Liver (tissue), 9 donors: Measurements from ENCODE around the gene OPRL1. TPM values are rescaled to one million over a fixed set of nuclear protein-coding genes. Genes with fewer than 3 reads are reported as not detected.
"Not testable (repeated sequence)": the region's sequence is repeated elsewhere in the genome, so short reads cannot be mapped to it uniquely, and the experiment has no call there.

Experiments
- DNase-seq: peaks from one replicate; pipeline ENCODE4 v3.0.0-alpha.2; 2017; ENCODE audit warnings: low spot score
- H3K27ac ChIP-seq, 2 donors: one replicate each; pipeline ENCODE4 v1.7.0; 2013; ENCODE audit warnings: inconsistent platforms in 2 of 2, low read length in 2 of 2, control low read depth in 1 of 2, low read depth in 1 of 2, mild to moderate bottlenecking in 1 of 2
- H3K27me3 ChIP-seq, 4 donors: one replicate each; pipeline versions ENCODE4 v1.6.1 to v1.7.0; 2013; ENCODE audit warnings: low read length in 3 of 4, inconsistent platforms in 1 of 4, mild to moderate bottlenecking in 1 of 4, moderate library complexity in 1 of 4; ENCODE audit not compliant: control insufficient read depth in 4 of 4, insufficient read depth in 4 of 4
- H3K36me3 ChIP-seq, 4 donors: one replicate each; pipeline versions ENCODE4 v1.6.1 to v1.7.0; 2013; ENCODE audit warnings: low read length in 3 of 4, mild to moderate bottlenecking in 3 of 4, low read depth in 1 of 4, moderate library complexity in 1 of 4; ENCODE audit not compliant: control insufficient read depth in 4 of 4, insufficient read depth in 3 of 4
- H3K4me1 ChIP-seq, 4 donors: one replicate each; pipeline versions ENCODE4 v1.6.1 to v1.7.0; 2013; ENCODE audit warnings: low read length in 3 of 4, mild to moderate bottlenecking in 3 of 4, moderate library complexity in 1 of 4; ENCODE audit not compliant: control insufficient read depth in 4 of 4, insufficient read depth in 4 of 4
- H3K4me3 ChIP-seq, 3 donors: one replicate each; pipeline versions ENCODE4 v1.6.1 to v1.7.0; 2013; ENCODE audit warnings: low read length in 3 of 3, control low read depth in 1 of 3, low read depth in 1 of 3, mild to moderate bottlenecking in 1 of 3
- H3K9ac ChIP-seq, 2 donors: one replicate each; pipeline ENCODE4 v1.7.0; 2013; ENCODE audit warnings: low read length in 2 of 2, mild to moderate bottlenecking in 2 of 2, moderate library complexity in 2 of 2, control low read depth in 1 of 2, low read depth in 1 of 2
- H3K9me3 ChIP-seq, 4 donors: one replicate each; pipeline versions ENCODE4 v1.6.1 to v1.7.0; 2013; ENCODE audit warnings: low read length in 3 of 4; ENCODE audit not compliant: control insufficient read depth in 4 of 4
- ATF3 ChIP-seq: IDR thresholded peaks from 2 replicates; pipeline ENCODE4 v1.6.1; 2016; ENCODE audit warnings: antibody characterized with exemption
- FOXA2 ChIP-seq: IDR thresholded peaks from 2 replicates; pipeline ENCODE4 v1.6.1; 2016; ENCODE audit warnings: antibody characterized with exemption
- GABPA ChIP-seq, 2 donors: IDR thresholded peaks in 1 of 2; conservative IDR thresholded peaks in 1 of 2; 2 replicates each; pipeline ENCODE4 v1.6.1; 2016; ENCODE audit warnings: antibody characterized with exemption in 2 of 2, mild to moderate bottlenecking in 1 of 2, moderate library complexity in 1 of 2
- HNF4G ChIP-seq: IDR thresholded peaks from 2 replicates; pipeline ENCODE4 v1.6.1; 2016; ENCODE audit warnings: antibody characterized with exemption
- JUND ChIP-seq, 2 donors: IDR thresholded peaks; 2 replicates each; pipeline ENCODE4 v1.6.1; 2016; ENCODE audit warnings: antibody characterized with exemption in 2 of 2
- NR2F2 ChIP-seq: IDR thresholded peaks from 2 replicates; pipeline ENCODE4 v1.6.1; 2016; ENCODE audit warnings: antibody characterized with exemption
- RAD21 ChIP-seq, 2 donors: IDR thresholded peaks; 2 replicates each; pipeline ENCODE4 v1.6.1; 2016; ENCODE audit warnings: antibody characterized with exemption in 2 of 2, mild to moderate bottlenecking in 2 of 2
- RXRA ChIP-seq, 2 donors: IDR thresholded peaks; 2 replicates each; pipeline ENCODE4 v1.6.1; 2017 to 2018; ENCODE audit warnings: antibody characterized with exemption in 2 of 2, mild to moderate bottlenecking in 1 of 2
- TAF1 ChIP-seq: conservative IDR thresholded peaks from 2 replicates; pipeline ENCODE4 v1.6.1; 2016; ENCODE audit warnings: antibody characterized with exemption, mild to moderate bottlenecking
- YY1 ChIP-seq: IDR thresholded peaks from 2 replicates; pipeline ENCODE4 v1.6.1; 2016; ENCODE audit warnings: antibody characterized with exemption, mild to moderate bottlenecking
- WGBS: extraction: QIAGEN DNeasy Blood & Tissue Kit; methylation state at CpG from one replicate; pipeline ENCODE4 v1.1.7; 2013; 5-methylcytosine and 5-hydroxymethylcytosine counted together
- polyA plus RNA-seq, 2 donors: library from polyadenylated mRNA; stranded (reverse) in 1 of 2; unstranded in 1 of 2; fragments of 200-250 nt in 1 of 2; fragments of >200 nt in 1 of 2; fragmentation: Nextera tagmentation in 1 of 2; extraction: Ambion mirVana in 1 of 2; gene quantifications; one replicate each; pipeline versions ENCODE4 v1.2.1 to v1.2.3, GENCODE V29; 2013 to 2015
- total RNA-seq, 2 donors: library from RNA; depleted of rRNA; stranded (reverse); fragments of >200 nt; gene quantifications; one replicate each; pipeline ENCODE4 v1.2.3, GENCODE V29; 2014
- TF ChIP-seq, protein P1 (sequence below): IDR thresholded peaks from 2 replicates; pipeline ENCODE4 v1.6.1; 2016; ENCODE audit warnings: antibody characterized with exemption
- TF ChIP-seq, protein P2 (sequence below): IDR thresholded peaks from 2 replicates; pipeline ENCODE4 v1.6.1; 2016; ENCODE audit warnings: antibody characterized with exemption
- TF ChIP-seq, protein P3 (sequence below): IDR thresholded peaks from 2 replicates; pipeline ENCODE4 v1.6.1; 2016; ENCODE audit warnings: antibody characterized with exemption, mild to moderate bottlenecking
- donor health status: healthy.
- donor health status: healthy.
- donor health status: healthy.
- donor health status: healthy.
- donor health status: healthy.

OPRL1 gene
- total and polyA plus RNA-seq, 4 donors, result 0.04 to 0.79 (median 0.35) TPM

DNA sequence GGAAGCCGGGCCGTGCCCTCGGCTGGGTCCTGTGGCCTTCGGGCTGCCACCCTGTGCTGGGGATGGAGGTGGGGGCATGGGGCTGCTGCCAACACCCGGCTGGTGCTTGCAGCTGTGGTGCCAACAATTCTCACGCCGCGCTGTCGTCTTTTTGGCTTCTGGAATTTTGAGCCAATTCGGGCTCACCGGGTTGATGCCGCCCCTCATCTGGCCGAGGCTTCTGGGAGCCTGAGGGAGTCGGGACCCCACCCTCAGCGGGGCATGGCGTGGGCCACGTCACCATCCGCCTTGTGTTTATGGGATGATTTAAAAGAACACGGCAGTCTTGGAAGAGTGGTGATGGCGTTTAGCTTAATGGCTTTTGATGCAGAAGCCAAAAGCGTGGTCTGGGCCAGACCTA lies 36.1 kb downstream of the OPRL1 start:
- Histone ChIP-seq H3K4me1 (peaks cover 0 to 4% (median under 1%) of the 10 kb centered on the region in 4 donors), H3K27ac (no peak overlapping the region), H3K27me3 (no peaks in the 10 kb centered on the region), H3K4me3 (no peak overlapping the region), H3K9me3 (no peaks in the 10 kb centered on the region), H3K9ac (no peak overlapping the region), H3K36me3 (no peaks in the 10 kb centered on the region)
- 89% methylated on average over 21 of the region's 21 CpGs for WGBS
- TF ChIP-seq RXRA (IDR thresholded peaks at IDR 0.05), result no peak
- no peak for TF ChIP-seq GABPA (IDR thresholded peaks at IDR 0.05 in 1 of 2, conservative IDR thresholded peaks at IDR 0.05 in 1 of 2)
- no peak for TF ChIP-seq JUND (IDR thresholded peaks at IDR 0.05)
- TF ChIP-seq RAD21 (IDR thresholded peaks at IDR 0.05), result no peak
- TF ChIP-seq NR2F2, result no peak
- TF ChIP-seq TAF1, result no peak
- TF ChIP-seq, protein P1, sequence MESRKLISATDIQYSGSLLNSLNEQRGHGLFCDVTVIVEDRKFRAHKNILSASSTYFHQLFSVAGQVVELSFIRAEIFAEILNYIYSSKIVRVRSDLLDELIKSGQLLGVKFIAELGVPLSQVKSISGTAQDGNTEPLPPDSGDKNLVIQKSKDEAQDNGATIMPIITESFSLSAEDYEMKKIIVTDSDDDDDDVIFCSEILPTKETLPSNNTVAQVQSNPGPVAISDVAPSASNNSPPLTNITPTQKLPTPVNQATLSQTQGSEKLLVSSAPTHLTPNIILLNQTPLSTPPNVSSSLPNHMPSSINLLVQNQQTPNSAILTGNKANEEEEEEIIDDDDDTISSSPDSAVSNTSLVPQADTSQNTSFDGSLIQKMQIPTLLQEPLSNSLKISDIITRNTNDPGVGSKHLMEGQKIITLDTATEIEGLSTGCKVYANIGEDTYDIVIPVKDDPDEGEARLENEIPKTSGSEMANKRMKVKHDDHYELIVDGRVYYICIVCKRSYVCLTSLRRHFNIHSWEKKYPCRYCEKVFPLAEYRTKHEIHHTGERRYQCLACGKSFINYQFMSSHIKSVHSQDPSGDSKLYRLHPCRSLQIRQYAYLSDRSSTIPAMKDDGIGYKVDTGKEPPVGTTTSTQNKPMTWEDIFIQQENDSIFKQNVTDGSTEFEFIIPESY, result no peak
- TF ChIP-seq, protein P2, sequence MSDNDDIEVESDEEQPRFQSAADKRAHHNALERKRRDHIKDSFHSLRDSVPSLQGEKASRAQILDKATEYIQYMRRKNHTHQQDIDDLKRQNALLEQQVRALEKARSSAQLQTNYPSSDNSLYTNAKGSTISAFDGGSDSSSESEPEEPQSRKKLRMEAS, result no peak
- DNase-seq, result no peak

DNA sequence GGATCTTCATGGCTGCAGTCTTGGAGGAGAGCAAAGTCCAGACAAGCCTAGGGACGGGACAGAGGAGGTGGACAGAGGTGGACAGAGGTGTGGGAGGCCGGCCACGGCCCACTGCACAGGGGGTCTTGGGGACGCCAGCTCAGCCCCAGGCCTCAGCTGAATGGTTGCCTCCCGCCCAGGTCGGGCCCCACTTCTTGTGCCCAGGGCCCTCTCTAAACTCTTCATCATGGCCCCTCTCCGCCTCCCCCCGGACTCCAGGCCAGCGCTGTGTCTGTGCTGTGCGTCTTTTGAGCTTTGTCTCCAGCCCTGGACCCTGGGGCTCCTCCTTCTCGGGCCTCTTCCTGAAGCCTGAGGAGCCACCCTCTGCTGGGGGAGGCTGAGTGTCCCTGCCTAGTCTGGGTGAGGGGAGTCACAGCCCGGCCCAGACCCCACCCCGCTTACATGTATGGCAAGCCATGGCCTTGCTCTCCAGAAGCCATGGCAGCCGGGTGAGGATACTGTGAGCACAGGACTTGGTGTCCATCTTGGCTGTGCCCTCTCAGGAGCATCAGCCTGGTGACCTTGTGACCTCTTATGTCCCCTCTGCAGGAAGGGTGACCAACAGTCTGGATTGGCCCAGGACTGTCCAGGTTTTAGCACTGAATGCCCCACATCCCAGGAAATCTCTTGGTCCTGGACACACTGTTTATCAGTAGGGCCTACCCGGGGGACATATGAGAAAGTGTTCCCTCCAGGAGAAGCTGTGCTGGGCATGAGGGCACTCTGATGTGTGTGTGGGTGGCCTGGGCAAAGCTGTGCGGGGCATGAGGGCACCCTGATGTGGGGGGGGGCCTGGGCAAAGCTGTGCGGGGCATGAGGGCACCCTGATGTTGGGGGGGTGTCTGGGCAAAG lies 36.9 kb downstream of the OPRL1 start:
- DNase-seq, result no peak
- 92% methylated on average over 17 of the region's 17 CpGs for WGBS
- no peak overlapping the region for H3K27ac ChIP-seq

DNA sequence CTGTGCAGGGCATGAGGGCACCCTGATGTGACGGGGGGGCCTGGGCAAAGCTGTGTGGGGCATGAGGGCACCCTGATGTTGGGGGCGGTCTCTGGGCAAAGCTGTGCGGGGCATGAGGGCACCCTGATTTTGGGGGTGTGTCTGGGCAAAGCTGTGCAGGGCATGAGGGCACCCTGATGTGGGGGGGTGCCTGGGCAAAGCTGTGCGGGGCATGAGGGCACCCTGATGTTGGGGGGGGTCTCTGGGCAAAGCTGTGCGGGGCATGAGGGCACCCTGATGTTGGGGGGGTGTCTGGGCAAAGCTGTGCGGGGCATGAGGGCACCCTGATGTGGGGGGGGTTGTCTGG lies 37.5 kb downstream of the OPRL1 start:
- 62% methylated on average over 6 of the region's 6 CpGs for WGBS
- not testable (repeated sequence) for H3K36me3 ChIP-seq

More for the DNA sequence above, 36.9 kb downstream of the OPRL1 start:
- Histone ChIP-seq H3K9ac (no peak overlapping the region), H3K36me3 (no peaks in the 10 kb centered on the region), H3K4me1 (peaks cover 0 to 4% (median under 1%) of the 10 kb centered on the region in 4 donors), H3K9me3 (no peaks in the 10 kb centered on the region), H3K4me3 (no peak overlapping the region), H3K27me3 (peaks cover 0 to 3% (median 0%) of the 10 kb centered on the region in 4 donors)
- TF ChIP-seq NR2F2 (no peak), HNF4G (no peak), FOXA2 (no peak), YY1 (no peak), ATF3 (no peak)
- TF ChIP-seq, protein P3, sequence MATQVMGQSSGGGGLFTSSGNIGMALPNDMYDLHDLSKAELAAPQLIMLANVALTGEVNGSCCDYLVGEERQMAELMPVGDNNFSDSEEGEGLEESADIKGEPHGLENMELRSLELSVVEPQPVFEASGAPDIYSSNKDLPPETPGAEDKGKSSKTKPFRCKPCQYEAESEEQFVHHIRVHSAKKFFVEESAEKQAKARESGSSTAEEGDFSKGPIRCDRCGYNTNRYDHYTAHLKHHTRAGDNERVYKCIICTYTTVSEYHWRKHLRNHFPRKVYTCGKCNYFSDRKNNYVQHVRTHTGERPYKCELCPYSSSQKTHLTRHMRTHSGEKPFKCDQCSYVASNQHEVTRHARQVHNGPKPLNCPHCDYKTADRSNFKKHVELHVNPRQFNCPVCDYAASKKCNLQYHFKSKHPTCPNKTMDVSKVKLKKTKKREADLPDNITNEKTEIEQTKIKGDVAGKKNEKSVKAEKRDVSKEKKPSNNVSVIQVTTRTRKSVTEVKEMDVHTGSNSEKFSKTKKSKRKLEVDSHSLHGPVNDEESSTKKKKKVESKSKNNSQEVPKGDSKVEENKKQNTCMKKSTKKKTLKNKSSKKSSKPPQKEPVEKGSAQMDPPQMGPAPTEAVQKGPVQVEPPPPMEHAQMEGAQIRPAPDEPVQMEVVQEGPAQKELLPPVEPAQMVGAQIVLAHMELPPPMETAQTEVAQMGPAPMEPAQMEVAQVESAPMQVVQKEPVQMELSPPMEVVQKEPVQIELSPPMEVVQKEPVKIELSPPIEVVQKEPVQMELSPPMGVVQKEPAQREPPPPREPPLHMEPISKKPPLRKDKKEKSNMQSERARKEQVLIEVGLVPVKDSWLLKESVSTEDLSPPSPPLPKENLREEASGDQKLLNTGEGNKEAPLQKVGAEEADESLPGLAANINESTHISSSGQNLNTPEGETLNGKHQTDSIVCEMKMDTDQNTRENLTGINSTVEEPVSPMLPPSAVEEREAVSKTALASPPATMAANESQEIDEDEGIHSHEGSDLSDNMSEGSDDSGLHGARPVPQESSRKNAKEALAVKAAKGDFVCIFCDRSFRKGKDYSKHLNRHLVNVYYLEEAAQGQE, result no peak
- TF ChIP-seq, protein P2, result no peak

More for the DNA sequence above, 37.5 kb downstream of the OPRL1 start:
- not testable (repeated sequence) for H3K9me3 ChIP-seq, H3K4me1 ChIP-seq, H3K9ac ChIP-seq, H3K4me3 ChIP-seq, DNase-seq, H3K27ac ChIP-seq, H3K27me3 ChIP-seq
